Panc1 (cell line): ENCODE results near the gene SLC44A1. TPM values are rescaled to one million over a fixed set of nuclear protein-coding genes. Genes with fewer than 3 reads are reported as not detected.

Experiments
- ATAC-seq: fragments of 200-7000 bp; cut with Tn5 transposase; 2 replicates; pipeline ENCODE4 v1.9.1; 2020; ENCODE audit warnings: mild to moderate bottlenecking, moderate library complexity
- BruUV-seq: library from RNA; stranded (reverse); fragments of 400-500 nt; replicated peaks from 2 replicates; lab custom pipeline; 2021; lab: Mats Ljungman, UMichigan
- CTCF ChIA-PET: fragments of 300-600 bp; sonication (Branson Sonifier 250); formaldehyde crosslinking; loops from one replicate; lab custom pipeline; 2022; ENCODE audit warnings: antibody characterized with exemption; lab: Charles Lee
- POLR2A ChIA-PET: fragments of 300-600 bp; sonication (Branson Sonifier 250); formaldehyde crosslinking; loops from one replicate; lab custom pipeline; 2022; ENCODE audit warnings: antibody characterized with exemption; lab: Charles Lee
- DNase-seq: peaks from one replicate; pipeline ENCODE4 v3.0.0-alpha.2; 2010; ENCODE audit warnings: low read depth, low spot score
- H3K27ac ChIP-seq: 2 replicates; pipeline ENCODE4 v1.5.1; 2011; ENCODE audit warnings: mild to moderate bottlenecking, low read length, inconsistent platforms
- H3K27me3 ChIP-seq: fragments of 200-500 bp; sonication (Bioruptor generic); 2 replicates; pipeline ENCODE4 v1.6.0; 2014; ENCODE audit warnings: low read length, inconsistent platforms; ENCODE audit not compliant: control insufficient read depth, insufficient read depth
- H3K36me3 ChIP-seq: fragments of 200-500 bp; sonication (Bioruptor generic); 2 replicates; pipeline ENCODE4 v1.5.1; 2014; ENCODE audit warnings: inconsistent platforms, mild to moderate bottlenecking, low read length, moderate library complexity; ENCODE audit not compliant: control insufficient read depth, insufficient read depth
- H3K4me1 ChIP-seq: 2 replicates; pipeline ENCODE4 v1.5.1; 2011; ENCODE audit warnings: inconsistent platforms, mild to moderate bottlenecking, low read length, moderate library complexity; ENCODE audit not compliant: control insufficient read depth, insufficient read depth
- H3K4me3 ChIP-seq, 2 experiments: 2 replicates each; pipeline ENCODE4 v1.5.1; 2011 to 2012; ENCODE audit warnings: low read depth in 2 of 2, low read length in 2 of 2, mild to moderate bottlenecking in 2 of 2, inconsistent platforms in 1 of 2, moderate library complexity in 1 of 2
- H3K9me3 ChIP-seq: fragments of 200-500 bp; sonication (Bioruptor generic); 2 replicates; pipeline ENCODE4 v1.5.1; 2014; ENCODE audit warnings: low read depth, mild to moderate bottlenecking, inconsistent platforms, low read length, moderate library complexity; ENCODE audit not compliant: control insufficient read depth, insufficient read depth
- CTCF ChIP-seq: fragments of 450-650 bp; IDR thresholded peaks from 2 replicates; pipeline ENCODE4 v1.5.1; 2017; ENCODE audit warnings: mild to moderate bottlenecking
- POLR2AphosphoS5 ChIP-seq: IDR thresholded peaks from 2 replicates; pipeline ENCODE4 v1.6.1; 2012; ENCODE audit warnings: mild to moderate bottlenecking, low read depth, low read length, moderate library complexity
- SIN3A ChIP-seq: IDR thresholded peaks from 2 replicates; pipeline ENCODE4 v1.6.1; 2012; ENCODE audit warnings: low read depth, mild to moderate bottlenecking, low read length, moderate library complexity, borderline replicate concordance; ENCODE audit not compliant: insufficient read depth
- TCF7L2 ChIP-seq: IDR thresholded peaks from 2 replicates; pipeline ENCODE4 v1.6.1; 2011; ENCODE audit warnings: mild to moderate bottlenecking, low read depth, low read length, inconsistent platforms
- in situ Hi-C: cut with HindIII; loops from 2 replicates; pipeline ENCODE4 v1.10.0; 2016; ENCODE audit warnings: low sequenced_read_pairs, low pct_unique_long_range_greater_than_20kb
- intact Hi-C: fragments of 100-400 bp; cut with micrococcal nuclease; formaldehyde crosslinking; loops from one replicate; pipeline ENCODE4 v1.10.0; 2022; ENCODE audit not compliant: unreplicated experiment
- total RNA-seq: library from RNA; stranded (reverse); gene quantifications from one replicate; pipeline ENCODE4 v1.2.1, GENCODE V29; 2021; ENCODE audit not compliant: unreplicated experiment
- TF ChIP-seq, protein P1 (sequence below), 2 experiments: IDR thresholded peaks; 2 replicates each; pipeline ENCODE4 v1.6.1; 2011 to 2012; ENCODE audit warnings: low read depth in 2 of 2, control low read depth in 1 of 2, low read length in 1 of 2, mild to moderate bottlenecking in 1 of 2, moderate library complexity in 1 of 2; ENCODE audit not compliant: insufficient read depth in 1 of 2

The SLC44A1 gene
- total RNA-seq, 1 experiment from 2014 or later, result 8.7 TPM

GRCh38 chr9:105396441-105396840 lies 152.0 kb downstream of the SLC44A1 start:
- in situ Hi-C loops (no loop called here), intact Hi-C loops (no loop called here)
- no peaks in the 10 kb centered on the region for H3K4me1 ChIP-seq
- no peak overlapping the region for H3K4me3 ChIP-seq
- H3K9me3 ChIP-seq, result no peaks in the 10 kb centered on the region
- CTCF ChIA-PET, result no interaction called here
- no TSS peak for BruUV-seq
- H3K27me3 ChIP-seq, result no peaks in the 10 kb centered on the region
- H3K27ac ChIP-seq, result no peak overlapping the region
- ATAC-seq (no peak), DNase-seq (no peak)
- H3K36me3 ChIP-seq, result no peaks in the 10 kb centered on the region
- TF ChIP-seq SIN3A (no peak), POLR2AphosphoS5 (no peak), CTCF (no peak)
- POLR2A ChIA-PET, result no interaction called here

GRCh38 chr9:105396901-105397300 lies 152.4 kb downstream of the SLC44A1 start:
- Histone ChIP-seq H3K4me1 (no peaks in the 10 kb centered on the region), H3K9me3 (no peaks in the 10 kb centered on the region), H3K27ac (no peak overlapping the region), H3K27me3 (no peaks in the 10 kb centered on the region), H3K4me3 (no peak overlapping the region), H3K36me3 (no peaks in the 10 kb centered on the region)
- TF ChIP-seq POLR2AphosphoS5, result no peak
- TF ChIP-seq, protein P1, sequence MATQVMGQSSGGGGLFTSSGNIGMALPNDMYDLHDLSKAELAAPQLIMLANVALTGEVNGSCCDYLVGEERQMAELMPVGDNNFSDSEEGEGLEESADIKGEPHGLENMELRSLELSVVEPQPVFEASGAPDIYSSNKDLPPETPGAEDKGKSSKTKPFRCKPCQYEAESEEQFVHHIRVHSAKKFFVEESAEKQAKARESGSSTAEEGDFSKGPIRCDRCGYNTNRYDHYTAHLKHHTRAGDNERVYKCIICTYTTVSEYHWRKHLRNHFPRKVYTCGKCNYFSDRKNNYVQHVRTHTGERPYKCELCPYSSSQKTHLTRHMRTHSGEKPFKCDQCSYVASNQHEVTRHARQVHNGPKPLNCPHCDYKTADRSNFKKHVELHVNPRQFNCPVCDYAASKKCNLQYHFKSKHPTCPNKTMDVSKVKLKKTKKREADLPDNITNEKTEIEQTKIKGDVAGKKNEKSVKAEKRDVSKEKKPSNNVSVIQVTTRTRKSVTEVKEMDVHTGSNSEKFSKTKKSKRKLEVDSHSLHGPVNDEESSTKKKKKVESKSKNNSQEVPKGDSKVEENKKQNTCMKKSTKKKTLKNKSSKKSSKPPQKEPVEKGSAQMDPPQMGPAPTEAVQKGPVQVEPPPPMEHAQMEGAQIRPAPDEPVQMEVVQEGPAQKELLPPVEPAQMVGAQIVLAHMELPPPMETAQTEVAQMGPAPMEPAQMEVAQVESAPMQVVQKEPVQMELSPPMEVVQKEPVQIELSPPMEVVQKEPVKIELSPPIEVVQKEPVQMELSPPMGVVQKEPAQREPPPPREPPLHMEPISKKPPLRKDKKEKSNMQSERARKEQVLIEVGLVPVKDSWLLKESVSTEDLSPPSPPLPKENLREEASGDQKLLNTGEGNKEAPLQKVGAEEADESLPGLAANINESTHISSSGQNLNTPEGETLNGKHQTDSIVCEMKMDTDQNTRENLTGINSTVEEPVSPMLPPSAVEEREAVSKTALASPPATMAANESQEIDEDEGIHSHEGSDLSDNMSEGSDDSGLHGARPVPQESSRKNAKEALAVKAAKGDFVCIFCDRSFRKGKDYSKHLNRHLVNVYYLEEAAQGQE (IDR thresholded peaks at IDR 0.05; ENCODE audit: insufficient read depth in 1 of 2, low read depth in 2 of 2, low read length in 1 of 2), result no peak
- TF ChIP-seq CTCF, result no peak
- no peak for TF ChIP-seq SIN3A
- TF ChIP-seq TCF7L2, result no peak
- DNase-seq (no peak), ATAC-seq (no peak)
- intact Hi-C loops, result no loop called here
- in situ Hi-C loops, result no loop called here
- no TSS peak for BruUV-seq
- ChIA-PET CTCF (no interaction called here), POLR2A (no interaction called here)
